ENCODE results near the gene CCT2.
"Not testable (repeated sequence)": the region's sequence is repeated elsewhere in the genome, so short reads cannot be mapped to it uniquely, and the experiment has no call there.

DNA sequence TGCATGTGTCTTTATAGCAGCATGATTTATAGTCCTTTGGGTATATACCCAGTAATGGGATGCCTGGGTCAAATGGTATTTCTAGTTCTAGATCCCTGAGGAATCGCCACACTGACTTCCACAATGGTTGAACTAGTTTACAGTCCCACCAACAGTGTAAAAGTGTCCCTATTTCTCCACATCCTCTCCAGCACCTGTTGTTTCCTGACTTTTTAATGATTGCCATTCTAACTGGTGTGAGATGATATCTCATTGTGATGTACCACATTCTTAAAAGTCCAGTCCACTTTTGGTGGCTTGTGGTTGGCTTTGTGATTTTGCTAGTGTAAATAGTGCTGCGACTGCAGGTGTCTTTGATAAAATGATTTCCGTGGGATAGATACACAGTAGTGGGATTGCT is 19.0 kb downstream of the CCT2 start:
- not testable (repeated sequence) for TF ChIP-seq POLR2A (IDR thresholded peaks at IDR 0.05)
- TF ChIP-seq, protein P1, sequence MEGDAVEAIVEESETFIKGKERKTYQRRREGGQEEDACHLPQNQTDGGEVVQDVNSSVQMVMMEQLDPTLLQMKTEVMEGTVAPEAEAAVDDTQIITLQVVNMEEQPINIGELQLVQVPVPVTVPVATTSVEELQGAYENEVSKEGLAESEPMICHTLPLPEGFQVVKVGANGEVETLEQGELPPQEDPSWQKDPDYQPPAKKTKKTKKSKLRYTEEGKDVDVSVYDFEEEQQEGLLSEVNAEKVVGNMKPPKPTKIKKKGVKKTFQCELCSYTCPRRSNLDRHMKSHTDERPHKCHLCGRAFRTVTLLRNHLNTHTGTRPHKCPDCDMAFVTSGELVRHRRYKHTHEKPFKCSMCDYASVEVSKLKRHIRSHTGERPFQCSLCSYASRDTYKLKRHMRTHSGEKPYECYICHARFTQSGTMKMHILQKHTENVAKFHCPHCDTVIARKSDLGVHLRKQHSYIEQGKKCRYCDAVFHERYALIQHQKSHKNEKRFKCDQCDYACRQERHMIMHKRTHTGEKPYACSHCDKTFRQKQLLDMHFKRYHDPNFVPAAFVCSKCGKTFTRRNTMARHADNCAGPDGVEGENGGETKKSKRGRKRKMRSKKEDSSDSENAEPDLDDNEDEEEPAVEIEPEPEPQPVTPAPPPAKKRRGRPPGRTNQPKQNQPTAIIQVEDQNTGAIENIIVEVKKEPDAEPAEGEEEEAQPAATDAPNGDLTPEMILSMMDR (IDR thresholded peaks at IDR 0.05): not testable (repeated sequence)
